ENCODE data around the gene FANK1.
"Not testable (repeated sequence)": the region's sequence is repeated elsewhere in the genome, so short reads cannot be mapped to it uniquely, and the experiment has no call there.

FANK1 gene

GRCh38 chr10:125933693-125934092, 37.3 kb downstream of the FANK1 start:
- no peak for DNase-seq

GRCh38 chr10:125936331-125936730, 40.0 kb downstream of the FANK1 start:
- no peak for DNase-seq

- no peak for DNase-seq
Measured at GRCh38 chr10:125940515-125940914, 44.2 kb downstream of the FANK1 start.

GRCh38 chr10:125951290-125951689, 54.9 kb downstream of the FANK1 start:
- no peak for DNase-seq

DNA sequence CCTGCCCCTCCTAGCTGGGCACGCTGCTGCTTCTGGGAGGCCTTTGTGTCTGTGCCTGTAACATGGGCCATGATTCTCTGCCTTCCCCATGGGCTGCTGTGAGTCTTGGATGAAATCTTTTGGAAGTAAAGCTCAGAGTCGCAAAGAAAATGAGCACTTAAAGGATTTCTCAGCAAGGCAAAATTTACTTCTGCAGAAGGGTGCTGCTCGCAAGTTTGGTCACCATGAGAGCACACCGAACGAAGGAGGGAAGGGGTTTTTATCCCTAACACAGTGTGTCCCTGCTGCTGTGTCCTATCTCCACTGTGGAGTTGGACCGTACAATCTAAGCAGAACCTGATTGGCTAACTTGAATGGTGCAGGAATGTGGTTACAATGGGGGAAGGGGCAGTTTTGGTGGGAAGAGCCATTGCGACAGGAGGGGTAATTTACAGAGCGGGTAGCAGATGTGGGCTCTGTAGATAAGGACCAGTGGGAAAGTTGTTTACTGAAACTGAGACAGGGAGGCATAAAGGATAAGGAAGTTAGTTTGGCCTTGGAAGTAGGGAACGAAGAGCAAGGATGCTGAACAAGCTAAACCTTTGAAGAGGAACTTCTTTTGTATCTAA, 57.5 kb downstream of the FANK1 start:
- no peak for DNase-seq

DNA sequence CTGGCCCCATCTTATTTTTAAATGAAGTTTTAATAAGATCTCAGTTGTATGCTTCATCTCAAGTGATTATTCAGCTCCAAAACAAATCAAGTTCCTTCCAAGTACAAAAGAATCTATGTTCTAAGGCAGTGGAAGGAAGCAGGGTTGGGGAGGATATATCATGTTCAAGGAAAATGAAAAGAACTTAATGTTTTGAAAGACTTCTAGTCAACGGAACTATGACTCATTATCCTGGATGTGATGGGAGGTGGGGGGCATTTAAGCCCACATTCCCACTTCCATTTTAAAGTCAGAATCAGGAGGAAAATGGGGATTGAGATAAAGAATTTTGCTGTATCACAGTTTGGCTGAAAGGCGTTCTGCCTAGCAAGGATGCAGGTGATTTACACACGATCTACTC, 59.4 kb downstream of the FANK1 start:
- no peak for DNase-seq

GRCh38 chr10:125961743-125962142, 65.4 kb downstream of the FANK1 start:
- no peak for DNase-seq

GRCh38 chr10:125962200-125962599, 65.8 kb downstream of the FANK1 start:
- no peak for DNase-seq

GRCh38 chr10:125964558-125964957, 68.2 kb downstream of the FANK1 start:
- DNase-seq, result no peak

GRCh38 chr10:125967533-125967932, 71.2 kb downstream of the FANK1 start:
- no peak for DNase-seq

DNA sequence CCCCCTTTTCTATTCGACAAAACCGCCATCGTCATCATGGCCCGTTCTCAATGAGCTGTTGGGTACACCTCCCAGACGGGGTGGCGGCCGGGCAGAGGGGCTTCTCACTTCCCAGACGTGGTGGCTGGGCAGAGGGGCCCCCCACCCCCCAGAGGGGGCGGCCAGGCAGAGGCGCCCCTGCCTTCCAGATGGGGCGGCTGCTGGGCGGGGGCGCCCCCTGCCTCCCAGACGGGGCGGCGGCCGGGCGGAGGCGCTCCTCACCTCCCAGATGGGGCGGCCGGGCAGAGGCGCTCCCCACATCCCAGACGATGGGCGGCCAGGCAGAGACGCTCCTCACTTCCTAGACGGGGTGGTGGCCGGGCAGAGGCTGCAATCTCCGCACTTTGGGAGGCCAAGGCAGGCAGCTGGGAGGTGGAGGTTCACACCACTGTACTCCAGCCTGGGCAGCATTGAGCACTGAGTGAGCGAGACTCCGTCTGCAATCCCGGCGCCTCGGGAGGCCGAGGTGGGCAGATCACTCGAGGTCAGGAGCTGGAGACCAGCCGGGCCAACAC, 73.8 kb downstream of the FANK1 start:
- not testable (repeated sequence) for DNase-seq

- no peak for DNase-seq
Measured at GRCh38 chr10:125976960-125977605, 80.7 kb downstream of the FANK1 start.

DNA sequence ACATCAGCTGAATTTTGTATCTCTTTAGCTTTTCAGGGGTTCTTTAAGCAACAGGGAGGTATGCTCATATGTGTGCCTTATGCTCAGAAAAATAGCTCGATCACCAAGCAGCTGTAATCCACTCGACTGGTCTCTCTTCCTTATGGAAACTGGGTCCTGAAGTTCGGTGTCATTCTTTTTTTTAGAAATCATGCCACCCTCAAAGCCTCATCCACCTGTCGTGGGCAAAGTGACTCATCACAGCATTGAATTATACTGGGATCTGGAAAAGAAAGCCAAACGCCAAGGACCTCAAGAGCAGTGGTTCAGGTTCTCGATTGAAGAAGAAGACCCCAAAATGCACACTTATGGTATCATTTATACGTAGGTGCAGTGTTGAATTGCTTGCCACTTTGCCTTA, 83.6 kb downstream of the FANK1 start:
- no peak for DNase-seq

GRCh38 chr10:125980521-125981035, 84.2 kb downstream of the FANK1 start:
- no peak for DNase-seq

- DNase-seq, result no peak
Measured at GRCh38 chr10:125982260-125982948, 86.0 kb downstream of the FANK1 start.

GRCh38 chr10:125983161-125983560, 86.8 kb downstream of the FANK1 start:
- no peak for DNase-seq

DNA sequence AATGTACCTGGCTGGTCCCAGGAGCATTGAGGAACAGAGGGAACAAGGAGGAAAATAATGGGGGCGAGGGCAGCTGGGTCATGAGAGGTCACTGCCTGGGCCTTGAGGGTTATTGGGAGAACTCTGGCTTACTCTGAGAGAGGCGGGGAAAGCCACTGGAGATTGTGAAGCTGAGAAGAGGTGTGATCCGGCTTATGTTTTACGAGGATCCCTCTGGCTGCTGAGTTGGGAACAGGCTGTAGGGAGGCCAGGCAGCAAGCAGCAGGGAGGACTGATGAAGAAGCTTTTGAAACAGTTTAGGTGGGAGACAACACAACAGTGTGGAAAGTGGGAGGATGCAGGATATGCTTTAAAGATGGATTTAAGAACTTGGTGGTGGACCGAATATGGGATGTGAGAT, 87.3 kb downstream of the FANK1 start:
- no peak for DNase-seq

- no peak for DNase-seq
Measured at GRCh38 chr10:125984346-125984745, 88.0 kb downstream of the FANK1 start.

- DNase-seq, result no peak
Measured at GRCh38 chr10:125984865-125985495, 88.6 kb downstream of the FANK1 start.

- DNase-seq, result no peak
Measured at GRCh38 chr10:125985557-125986240, 89.3 kb downstream of the FANK1 start.

- DNase-seq, result no peak
Measured at GRCh38 chr10:125989791-125990190, 93.4 kb downstream of the FANK1 start.

- DNase-seq, result no peak
Measured at GRCh38 chr10:125990974-125991373, 94.6 kb downstream of the FANK1 start.

- DNase-seq, result no peak
Measured at GRCh38 chr10:125991392-125991791, 95.0 kb downstream of the FANK1 start.

Data from activated CD8-positive, alpha-beta memory T cell treated with anti-CD3 and anti-CD28 coated beads for 24 hours (primary cell).